PC-3 (cell line): ENCODE data around the gene MTHFD1L. TPM values are rescaled to one million over a fixed set of nuclear protein-coding genes. Genes with fewer than 3 reads are reported as not detected.
A peak's percentile ranks its signal among the peaks of the same experiment; 100 is the strongest.

Experiments
- ATAC-seq: fragments of 200-7000 bp; cut with Tn5 transposase; 2 replicates; pipeline ENCODE4 v1.9.1; 2020; ENCODE audit warnings: mild to moderate bottlenecking, moderate library complexity
- BruUV-seq: library from RNA; stranded (reverse); fragments of 400-500 nt; replicated peaks from 2 replicates; lab custom pipeline; 2021; lab: Mats Ljungman, UMichigan
- CTCF ChIA-PET: fragments of 300-600 bp; sonication (Branson Sonifier 250); formaldehyde crosslinking; loops from one replicate; lab custom pipeline; 2022; ENCODE audit warnings: antibody characterized with exemption; lab: Charles Lee
- POLR2A ChIA-PET: fragments of 300-600 bp; sonication (Branson Sonifier 250); formaldehyde crosslinking; loops from one replicate; lab custom pipeline; 2022; ENCODE audit warnings: antibody characterized with exemption; ENCODE audit not compliant: unreplicated experiment; lab: Charles Lee
- DNase-seq: peaks from one replicate; pipeline ENCODE4 v3.0.0-alpha.2; 2015
- H2AFZ ChIP-seq: fragments of 300-600 bp; sonication (generic); 2 replicates; pipeline ENCODE4 v1.6.0; 2016; ENCODE audit warnings: antibody characterized with exemption, low read length
- H3F3A ChIP-seq: fragments of 300-600 bp; sonication (generic); one replicate; pipeline ENCODE4 v1.6.0; 2017; ENCODE audit warnings: antibody characterized with exemption, low read length, control low read depth, mild to moderate bottlenecking; ENCODE audit not compliant: unreplicated experiment
- H3K27ac ChIP-seq: fragments of 300-600 bp; sonication (generic); 2 replicates; pipeline ENCODE4 v1.5.1; 2016; ENCODE audit warnings: mild to moderate bottlenecking, low read length
- H3K27me3 ChIP-seq: fragments of 300-600 bp; sonication (generic); 2 replicates; pipeline ENCODE4 v1.6.1; 2016; ENCODE audit warnings: low read length, mixed read lengths
- H3K36me3 ChIP-seq: fragments of 300-600 bp; sonication (generic); 2 replicates; pipeline ENCODE4 v1.6.1; 2016; ENCODE audit warnings: low read depth, mixed run types, low read length, mixed read lengths
- H3K4me1 ChIP-seq: fragments of 300-600 bp; sonication (generic); 2 replicates; pipeline ENCODE4 v1.5.1; 2016; ENCODE audit warnings: low read length; ENCODE audit not compliant: insufficient read depth
- H3K4me2 ChIP-seq: fragments of 300-600 bp; sonication (generic); 2 replicates; pipeline ENCODE4 v1.6.0; 2016; ENCODE audit warnings: low read length
- H3K4me3 ChIP-seq: fragments of 300-600 bp; sonication (generic); 2 replicates; pipeline ENCODE4 v1.5.1; 2016; ENCODE audit warnings: mild to moderate bottlenecking, low read length, mixed read lengths
- H3K79me2 ChIP-seq: fragments of 300-600 bp; sonication (generic); 2 replicates; pipeline ENCODE4 v1.6.1; 2017; ENCODE audit warnings: low read length, mixed read lengths
- H3K9ac ChIP-seq: fragments of 300-600 bp; sonication (generic); 2 replicates; pipeline ENCODE4 v1.6.0; 2016; ENCODE audit warnings: mild to moderate bottlenecking, low read length
- H3K9me2 ChIP-seq: fragments of 300-600 bp; sonication (generic); replicated peaks from 2 replicates; pipeline ENCODE4 v1.6.1; 2016; ENCODE audit warnings: mixed run types, low read length, mixed read lengths
- H3K9me3 ChIP-seq: fragments of 300-600 bp; sonication (generic); 2 replicates; pipeline ENCODE4 v1.6.1; 2016; ENCODE audit warnings: low read length, mixed read lengths
- H4K20me1 ChIP-seq: fragments of 300-600 bp; sonication (generic); 2 replicates; pipeline ENCODE4 v1.6.1; 2016; ENCODE audit warnings: low read length, mixed read lengths
- CTCF ChIP-seq: fragments of 300-600 bp; sonication (generic); conservative IDR thresholded peaks from 2 replicates; pipeline ENCODE4 v1.5.1; 2017; ENCODE audit warnings: antibody characterized with exemption, low read depth, mild to moderate bottlenecking, low read length
- EZH2 ChIP-seq: fragments of 300-600 bp; sonication (generic); IDR thresholded peaks from one replicate; pipeline ENCODE4 v1.6.1; 2017; ENCODE audit warnings: antibody characterized with exemption, mild to moderate bottlenecking, low read length; ENCODE audit not compliant: unreplicated experiment
- EZH2phosphoT487 ChIP-seq: fragments of 300-600 bp; sonication (generic); IDR thresholded peaks from 2 replicates; pipeline ENCODE4 v1.6.1; 2018; ENCODE audit warnings: mild to moderate bottlenecking, antibody characterized with exemption, low read length, borderline replicate concordance
- intact Hi-C: fragments of 100-400 bp; cut with micrococcal nuclease; formaldehyde crosslinking; loops from 2 replicates; pipeline ENCODE4 v1.9.0; 2023
- total RNA-seq: library from RNA; depleted of rRNA; stranded (reverse); fragments of >200 nt; gene quantifications from 2 replicates; pipeline ENCODE4 v1.2.3, GENCODE V29; 2014

The MTHFD1L gene
- total RNA-seq, 1 experiment from 2014 or later: 11.9 TPM

- no peak overlapping the region for H3K4me2 ChIP-seq
- H2AFZ ChIP-seq: no peak overlapping the region
- BruUV-seq: no TSS peak
- H3K4me3 ChIP-seq: no peak overlapping the region
- no peak for ATAC-seq
- CTCF ChIA-PET: no interaction called here
- intact Hi-C loops: no loop called here
- no peaks in the 10 kb centered on the region for H3K9me3 ChIP-seq
- H3K27ac ChIP-seq: no peak overlapping the region
- no peaks in the 10 kb centered on the region for H3K79me2 ChIP-seq
- no peaks in the 10 kb centered on the region for H3K9me2 ChIP-seq
- no peak for TF ChIP-seq CTCF
- no peak for TF ChIP-seq EZH2phosphoT487
- no peak for TF ChIP-seq EZH2
- POLR2A ChIA-PET: no interaction called here
- H3K9ac ChIP-seq: no peak overlapping the region
- H4K20me1 ChIP-seq: no peaks in the 10 kb centered on the region
- H3K27me3 ChIP-seq: no peaks in the 10 kb centered on the region
- no peaks in the 10 kb centered on the region for H3F3A ChIP-seq
- DNase-seq: no peak
- no peaks in the 10 kb centered on the region for H3K4me1 ChIP-seq
- H3K36me3 ChIP-seq: no peaks in the 10 kb centered on the region
Observed at GRCh38 chr6:151147118-151147832, 281.8 kb downstream of the MTHFD1L start.

- Histone ChIP-seq H3K27ac (no peak overlapping the region), H3K9me3 (no peaks in the 10 kb centered on the region), H4K20me1 (no peaks in the 10 kb centered on the region), H3F3A (no peaks in the 10 kb centered on the region), H3K27me3 (no peaks in the 10 kb centered on the region), H3K9ac (no peak overlapping the region), H3K36me3 (no peaks in the 10 kb centered on the region), H3K4me1 (no peaks in the 10 kb centered on the region), H3K4me3 (no peak overlapping the region), H2AFZ (no peak overlapping the region), H3K4me2 (no peak overlapping the region), H3K9me2 (no peaks in the 10 kb centered on the region), H3K79me2 (no peaks in the 10 kb centered on the region)
- BruUV-seq: no TSS peak
- ChIA-PET CTCF (no interaction called here), POLR2A (no interaction called here)
- ATAC-seq (no peak), DNase-seq (peak; percentile 23)
- TF ChIP-seq CTCF (no peak), EZH2 (no peak), EZH2phosphoT487 (no peak)
- intact Hi-C loops: no loop called here
Observed at GRCh38 chr6:151148111-151148510, 282.6 kb downstream of the MTHFD1L start.

DNA sequence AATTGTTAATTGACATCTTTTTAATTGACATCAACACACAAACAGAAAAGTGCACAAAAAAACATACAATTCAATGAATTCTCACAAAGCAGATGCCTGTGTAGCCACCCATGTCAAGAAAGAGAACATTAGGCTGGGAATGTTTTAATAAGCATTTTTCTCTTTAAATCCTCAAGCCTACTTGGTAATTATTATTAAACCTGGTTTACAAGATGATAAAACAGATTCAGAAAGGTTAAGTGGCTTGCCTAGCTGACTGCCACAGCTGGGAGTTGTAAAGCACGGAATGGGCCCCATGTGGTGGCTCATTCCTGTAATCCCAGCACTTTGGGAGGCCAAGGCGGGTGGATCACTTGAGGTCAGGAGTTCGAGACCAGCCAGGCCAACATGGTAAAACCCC is 284.3 kb downstream of the MTHFD1L start:
- Histone ChIP-seq H3K4me3 (no peak overlapping the region), H3K4me2 (no peak overlapping the region), H2AFZ (no peak overlapping the region), H3K9ac (no peak overlapping the region), H3K9me2 (no peaks in the 10 kb centered on the region), H3K27ac (no peak overlapping the region), H3F3A (no peaks in the 10 kb centered on the region), H3K4me1 (no peaks in the 10 kb centered on the region), H4K20me1 (no peaks in the 10 kb centered on the region), H3K79me2 (no peaks in the 10 kb centered on the region), H3K36me3 (no peaks in the 10 kb centered on the region), H3K27me3 (no peaks in the 10 kb centered on the region), H3K9me3 (no peaks in the 10 kb centered on the region)
- BruUV-seq: no TSS peak
- TF ChIP-seq CTCF: no peak
- no peak for TF ChIP-seq EZH2phosphoT487
- no peak for TF ChIP-seq EZH2
- ChIA-PET CTCF (no interaction called here), POLR2A (no interaction called here)
- no peak for ATAC-seq
- DNase-seq: no peak
- intact Hi-C loops: no loop called here
